Measurements from ENCODE around the gene NOC4L.
"Not testable (repeated sequence)": the region's sequence is repeated elsewhere in the genome, so short reads cannot be mapped to it uniquely, and the experiment has no call there.

The NOC4L gene

GRCh38 chr12:132186857-132187620 lies 42.8 kb downstream of the NOC4L start:
- no peak for DNase-seq

GRCh38 chr12:132187646-132188450 lies 43.6 kb downstream of the NOC4L start:
- DNase-seq: no peak

- no peak for DNase-seq
Measured at GRCh38 chr12:132188451-132188901, 44.2 kb downstream of the NOC4L start.

- DNase-seq: no peak
Measured at GRCh38 chr12:132188916-132189325, 44.7 kb downstream of the NOC4L start.

GRCh38 chr12:132189378-132190011 lies 45.2 kb downstream of the NOC4L start:
- no peak for DNase-seq

- no peak for DNase-seq
Measured at GRCh38 chr12:132190012-132190755, 45.9 kb downstream of the NOC4L start.

GRCh38 chr12:132190834-132191500 lies 46.7 kb downstream of the NOC4L start:
- no peak for DNase-seq

GRCh38 chr12:132191715-132192553 lies 47.7 kb downstream of the NOC4L start:
- no peak for DNase-seq

GRCh38 chr12:132194056-132194455 lies 49.8 kb downstream of the NOC4L start:
- DNase-seq: no peak

GRCh38 chr12:132194556-132194955 lies 50.3 kb downstream of the NOC4L start:
- peak; percentile 45 for DNase-seq

- not testable (repeated sequence) for DNase-seq
Measured at GRCh38 chr12:132195242-132195641, 51.0 kb downstream of the NOC4L start.

GRCh38 chr12:132196038-132196872 lies 52.0 kb downstream of the NOC4L start:
- peak; percentile 72 for DNase-seq

GRCh38 chr12:132196873-132197390 lies 52.7 kb downstream of the NOC4L start:
- no peak for DNase-seq

- DNase-seq: no peak
Measured at GRCh38 chr12:132197581-132198354, 53.5 kb downstream of the NOC4L start.

- no peak for DNase-seq
Measured at GRCh38 chr12:132199101-132199500, 54.8 kb downstream of the NOC4L start.

GRCh38 chr12:132199526-132200319 lies 55.5 kb downstream of the NOC4L start:
- DNase-seq: no peak

GRCh38 chr12:132200800-132201199 lies 56.5 kb downstream of the NOC4L start:
- no peak for DNase-seq

- no peak for DNase-seq
Measured at GRCh38 chr12:132201391-132202120, 57.3 kb downstream of the NOC4L start.
